COLO829 (cell line): ENCODE data around the gene CAMK4.
A peak's percentile ranks its signal among the peaks of the same experiment; 100 is the strongest.

ENCODE experiments used
- DNase-seq: peaks from one replicate; pipeline ENCODE4 v3.0.0; 2012; ENCODE audit warnings: low spot score

Gene CAMK4

GRCh38 chr5:111427762-111428161 is 203.6 kb downstream of the CAMK4 start:
- DNase-seq, result no peak

DNA sequence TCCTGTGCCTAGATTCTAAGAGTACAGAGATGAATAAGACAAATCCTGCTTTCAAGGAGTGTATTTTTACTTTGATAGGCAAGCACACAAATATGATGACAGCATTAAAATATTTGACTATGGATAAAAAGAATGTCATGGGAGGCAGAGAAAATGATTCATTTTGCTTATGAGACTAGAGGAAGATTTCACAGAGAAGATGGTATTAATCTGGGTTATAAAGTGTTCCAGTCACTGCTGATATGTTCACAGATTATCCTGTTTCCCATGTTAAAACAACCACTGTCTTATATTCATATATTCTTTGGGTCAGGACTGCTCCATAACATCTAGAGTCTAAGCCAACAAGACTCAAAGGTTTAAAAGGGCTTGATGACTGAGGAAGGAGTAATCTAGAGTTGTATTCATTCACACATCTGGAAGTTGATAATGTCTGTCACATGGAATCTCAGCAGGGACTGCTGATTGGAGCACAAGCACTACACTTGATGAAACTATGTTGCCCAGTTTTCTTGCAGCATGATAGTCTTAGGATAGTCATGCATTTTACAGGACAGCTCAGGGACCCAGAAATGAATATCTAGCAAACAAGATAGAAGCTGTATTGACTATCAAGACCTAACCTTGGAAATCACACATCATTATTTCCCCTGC is 208.8 kb downstream of the CAMK4 start:
- no peak for DNase-seq

- DNase-seq, result no peak
These were observed 210.6 kb downstream of the CAMK4 start for GRCh38 chr5:111434800-111435199.

- no peak for DNase-seq
These were observed 215.4 kb downstream of the CAMK4 start for GRCh38 chr5:111439473-111440075.

DNA sequence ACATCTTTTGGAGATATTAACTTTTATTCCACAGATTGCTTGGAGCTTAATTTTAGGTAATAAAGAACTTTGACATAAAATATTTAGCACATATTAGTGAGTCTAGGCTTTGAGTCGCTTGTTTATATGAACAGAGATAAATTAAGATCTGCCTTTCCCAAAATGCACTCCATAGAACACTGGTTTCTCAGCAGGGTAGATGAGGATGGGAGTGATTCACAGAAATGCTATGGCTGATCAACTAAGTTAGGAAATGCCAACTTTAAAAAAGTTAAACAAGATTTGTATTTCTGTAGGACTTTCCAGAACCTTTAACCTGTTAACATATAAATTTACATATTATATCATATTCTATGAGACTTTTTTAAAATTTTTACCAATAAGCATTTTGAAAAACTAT is 222.9 kb downstream of the CAMK4 start:
- no peak for DNase-seq

DNA sequence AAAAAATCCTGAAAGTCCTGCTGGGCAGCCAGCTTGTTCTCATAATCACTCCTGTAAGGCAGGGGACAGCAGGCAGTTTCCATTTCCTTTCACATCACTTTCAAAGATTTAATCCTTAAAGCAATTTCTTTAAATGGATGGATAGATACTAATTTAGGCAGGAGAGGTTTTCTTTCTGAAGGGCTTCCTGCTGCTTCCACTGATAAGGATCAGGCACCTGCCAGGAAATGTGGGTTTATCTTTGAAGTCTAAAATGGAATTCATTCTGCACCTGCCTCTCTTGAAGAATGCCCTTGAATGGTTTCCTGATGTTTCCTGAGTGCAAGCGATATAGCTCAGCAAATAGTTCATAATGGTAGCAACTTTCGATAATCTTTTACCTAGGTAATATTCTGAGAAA is 223.6 kb downstream of the CAMK4 start:
- no peak for DNase-seq

GRCh38 chr5:111453295-111453694 is 229.1 kb downstream of the CAMK4 start:
- no peak for DNase-seq

DNA sequence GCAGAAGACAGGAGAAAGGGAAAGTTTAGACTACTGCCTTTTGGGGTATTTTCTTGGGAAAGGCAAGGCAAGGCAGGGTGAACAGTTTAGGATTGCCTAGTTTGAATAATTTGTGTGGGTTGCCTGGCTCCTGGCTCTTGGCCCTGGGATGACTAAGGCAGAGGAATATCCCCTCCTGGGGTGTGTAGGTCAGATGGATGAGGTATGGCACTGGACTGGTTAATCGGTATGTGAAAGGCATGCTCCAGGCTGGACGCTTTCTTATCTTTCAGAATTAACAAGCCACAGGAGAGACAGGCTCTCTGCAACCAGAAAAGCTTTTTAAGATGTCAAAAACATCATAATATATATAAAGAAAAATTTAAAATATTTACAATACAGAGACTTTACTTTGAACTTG is 229.6 kb downstream of the CAMK4 start:
- DNase-seq, result no peak

DNA sequence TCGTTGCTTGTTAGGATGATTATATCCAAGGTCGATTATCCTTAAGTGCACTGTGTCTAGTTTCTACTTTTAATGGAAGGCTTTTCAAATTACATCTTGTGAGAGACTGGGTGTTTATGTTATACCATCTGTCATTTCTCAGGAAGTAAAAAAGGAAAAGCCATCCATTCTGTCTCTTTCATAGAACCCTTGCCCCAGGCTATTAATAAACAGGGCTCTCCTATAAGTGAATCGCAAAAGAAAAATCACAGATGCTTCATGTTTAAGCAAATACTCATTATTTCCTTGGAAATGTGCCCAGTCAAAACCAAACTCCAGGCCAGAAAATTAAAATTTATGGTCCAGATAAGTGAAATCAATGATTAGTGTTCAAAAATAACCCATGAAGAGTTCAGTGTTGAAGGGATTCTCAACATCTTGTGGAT is 230.0 kb downstream of the CAMK4 start:
- peak; percentile 50 for DNase-seq

- DNase-seq, result no peak
These were observed 230.6 kb downstream of the CAMK4 start for GRCh38 chr5:111454776-111455175.

DNA sequence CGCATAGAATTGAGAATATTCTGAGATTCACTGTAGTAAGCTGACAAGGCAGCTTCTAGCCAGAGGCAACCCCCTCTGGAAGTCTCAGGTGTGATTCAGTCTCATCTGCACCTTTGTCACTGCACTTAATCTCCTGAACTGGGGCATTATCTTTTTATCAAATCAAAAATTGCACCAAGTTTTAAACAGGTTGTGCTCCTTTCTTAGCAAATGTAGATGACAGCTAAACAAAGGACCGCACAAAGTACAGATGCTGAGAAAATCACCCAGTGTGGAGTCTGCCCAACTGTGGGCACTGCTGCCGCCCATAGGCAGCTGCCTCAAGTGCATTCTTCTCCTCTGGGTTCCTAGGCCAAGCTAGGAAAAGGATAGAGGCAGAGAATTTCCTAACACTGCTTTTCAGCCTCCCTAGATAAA is 237.1 kb downstream of the CAMK4 start:
- DNase-seq, result no peak

GRCh38 chr5:111461934-111462333 is 237.8 kb downstream of the CAMK4 start:
- no peak for DNase-seq

- no peak for DNase-seq
These were observed 239.1 kb downstream of the CAMK4 start for GRCh38 chr5:111463311-111463710.

- DNase-seq, result no peak
These were observed 245.2 kb downstream of the CAMK4 start for GRCh38 chr5:111469293-111469896.

GRCh38 chr5:111469903-111470302 is 245.7 kb downstream of the CAMK4 start:
- no peak for DNase-seq

DNA sequence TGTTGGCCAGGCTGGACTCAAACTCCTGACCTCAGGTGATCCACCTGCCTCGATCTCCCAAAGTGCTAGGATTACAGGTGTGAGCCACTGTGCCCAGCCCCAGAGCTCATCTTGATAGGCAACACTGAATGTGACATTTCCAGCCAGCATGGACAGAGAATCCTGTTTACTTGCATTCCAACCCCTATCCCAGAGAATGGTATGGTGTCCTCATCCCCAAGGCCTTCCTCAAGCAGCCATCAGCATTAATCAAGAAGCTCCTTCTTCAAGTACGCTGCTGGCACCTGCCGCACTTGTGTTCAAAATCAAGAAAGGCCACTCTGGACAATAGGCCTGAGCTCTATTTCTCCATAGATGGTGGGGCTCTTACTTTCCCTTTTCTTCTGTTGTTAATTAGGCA is 247.9 kb downstream of the CAMK4 start:
- DNase-seq, result no peak

DNA sequence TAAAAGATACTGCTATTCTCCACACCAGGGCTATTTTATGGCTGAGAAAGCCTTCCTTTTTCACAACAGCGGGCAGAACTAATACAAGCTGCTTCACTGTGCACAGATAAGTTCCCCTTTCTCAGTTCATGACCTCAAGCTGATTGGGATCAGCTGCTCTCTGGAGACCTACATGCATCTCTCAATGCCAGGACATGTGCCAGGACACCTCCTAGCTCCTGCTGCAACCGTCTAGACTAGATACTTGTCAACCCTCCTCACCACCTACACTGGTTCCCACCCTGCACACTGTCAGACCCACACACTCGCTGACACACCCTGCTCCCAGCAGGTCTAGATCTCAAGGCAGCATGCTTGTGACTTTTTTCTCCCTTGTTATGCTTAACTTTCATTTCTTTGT is 248.4 kb downstream of the CAMK4 start:
- DNase-seq, result no peak

DNA sequence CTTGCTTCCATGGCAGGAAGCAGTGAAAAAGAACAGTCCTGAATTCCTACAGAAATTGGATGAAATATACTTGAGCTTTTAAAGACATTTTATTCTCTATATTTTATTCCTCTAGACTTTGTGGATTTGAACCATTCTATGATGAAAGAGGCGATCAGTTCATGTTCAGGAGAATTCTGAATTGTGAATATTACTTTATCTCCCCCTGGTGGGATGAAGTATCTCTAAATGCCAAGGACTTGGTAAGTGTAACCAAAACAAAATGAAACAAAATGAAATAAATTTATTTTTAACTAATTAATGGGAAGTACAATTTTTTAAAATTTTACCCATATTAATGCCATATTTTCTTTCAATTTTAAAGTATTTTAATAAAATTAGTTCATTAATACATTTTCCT is 254.1 kb downstream of the CAMK4 start:
- DNase-seq, result no peak

GRCh38 chr5:111478898-111479297 is 254.7 kb downstream of the CAMK4 start:
- DNase-seq, result no peak

DNA sequence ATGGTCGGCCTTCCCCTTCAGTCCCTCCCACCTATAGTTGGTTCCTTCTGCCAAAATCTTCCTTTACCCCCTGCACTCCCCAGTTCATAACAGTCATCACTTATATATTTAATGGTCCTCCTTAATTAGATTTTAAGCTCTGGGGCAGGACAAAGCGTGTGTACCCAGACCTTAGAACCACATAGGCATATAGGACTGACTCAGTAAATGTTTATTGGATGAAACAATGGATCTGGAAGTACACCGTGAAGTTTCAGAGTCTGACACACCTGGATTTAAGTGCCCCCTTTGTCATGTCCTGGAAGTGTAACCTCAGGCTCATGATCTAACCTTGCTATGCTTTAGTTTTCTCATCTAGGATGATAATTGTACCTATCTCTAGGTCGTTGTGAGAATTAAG is 256.2 kb downstream of the CAMK4 start:
- DNase-seq, result no peak

DNA sequence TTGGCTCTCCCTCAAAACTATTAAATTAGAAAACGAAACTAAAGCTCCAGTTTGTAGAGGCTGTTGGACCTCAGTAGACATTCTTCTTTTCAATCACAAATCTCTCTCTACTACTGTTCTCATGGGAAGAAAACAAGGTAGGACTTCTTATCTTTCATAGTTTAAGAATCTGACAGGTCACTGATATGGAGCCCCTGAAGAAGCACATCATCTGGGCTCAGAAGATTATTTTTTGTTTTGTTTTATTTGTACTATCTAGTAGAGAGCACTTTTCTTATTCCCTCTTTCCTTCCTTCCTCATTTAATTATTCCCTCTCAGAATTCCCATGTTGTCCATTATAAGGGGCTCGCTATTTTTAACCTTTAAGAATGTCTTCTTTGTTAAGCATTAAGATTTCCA is 261.9 kb downstream of the CAMK4 start:
- no peak for DNase-seq

DNA sequence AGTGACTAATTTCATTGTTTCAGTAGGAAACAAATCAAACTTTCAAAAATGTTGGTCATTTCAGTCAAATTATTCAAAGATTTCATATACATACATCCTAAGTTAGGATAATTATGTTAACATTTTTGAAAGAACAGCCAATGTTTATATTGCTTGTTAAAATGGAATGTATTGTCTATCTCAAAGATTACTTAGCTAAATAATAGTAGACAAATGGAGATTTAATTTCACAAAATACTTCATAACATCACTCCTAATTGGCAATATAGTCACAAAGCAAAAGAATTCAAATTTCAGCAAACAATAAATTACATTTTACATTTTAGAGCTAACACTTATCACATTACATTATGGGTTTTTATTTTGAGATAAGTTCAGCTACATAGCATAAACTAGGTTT is 262.7 kb downstream of the CAMK4 start:
- DNase-seq, result no peak

DNA sequence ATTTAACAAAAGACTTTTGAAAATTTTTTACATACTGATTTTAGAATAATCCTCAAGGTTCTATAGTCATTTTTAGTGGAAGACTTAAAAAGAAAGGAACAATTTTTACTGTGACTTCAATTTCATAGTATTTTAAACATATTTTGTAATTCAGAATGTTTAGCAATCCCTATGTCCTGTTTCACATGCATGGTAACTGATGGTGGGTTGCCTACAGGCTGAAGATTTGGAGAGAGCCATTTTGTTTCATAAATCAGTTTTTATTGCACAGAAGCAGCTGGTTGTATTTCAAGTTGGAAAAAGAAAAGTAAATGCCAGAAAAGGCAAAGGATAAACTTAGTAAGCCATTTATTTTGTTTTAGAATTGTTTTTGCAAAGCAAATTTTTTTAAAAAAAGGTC is 264.2 kb downstream of the CAMK4 start:
- no peak for DNase-seq

- no peak for DNase-seq
These were observed 268.8 kb downstream of the CAMK4 start for GRCh38 chr5:111493031-111493430.
